CD1c-positive myeloid dendritic cell (primary cell): ENCODE data around the gene WWP2.

Source experiments
- DNase-seq: peaks from one replicate; pipeline ENCODE4 v3.0.0-alpha.2; 2016; ENCODE audit errors: extremely low spot score

WWP2 gene

GRCh38 chr16:69889295-69889964, 127.3 kb downstream of the WWP2 start:
- DNase-seq = no peak

- DNase-seq = no peak
Measured at GRCh38 chr16:69890114-69890891, 128.2 kb downstream of the WWP2 start.

GRCh38 chr16:69890892-69891282, 128.8 kb downstream of the WWP2 start:
- no peak for DNase-seq

GRCh38 chr16:69892378-69892777, 130.2 kb downstream of the WWP2 start:
- no peak for DNase-seq

GRCh38 chr16:69893106-69893505, 131.0 kb downstream of the WWP2 start:
- DNase-seq = no peak

GRCh38 chr16:69894676-69895075, 132.5 kb downstream of the WWP2 start:
- DNase-seq = no peak

- no peak for DNase-seq
Measured at GRCh38 chr16:69903865-69904415, 141.8 kb downstream of the WWP2 start.

- DNase-seq = no peak
Measured at GRCh38 chr16:69904495-69905170, 142.5 kb downstream of the WWP2 start.

GRCh38 chr16:69905171-69905555, 143.0 kb downstream of the WWP2 start:
- no peak for DNase-seq

- no peak for DNase-seq
Measured at GRCh38 chr16:69906838-69907401, 144.8 kb downstream of the WWP2 start.

- DNase-seq = no peak
Measured at GRCh38 chr16:69909043-69909442, 146.9 kb downstream of the WWP2 start.

- no peak for DNase-seq
Measured at GRCh38 chr16:69909760-69910159, 147.6 kb downstream of the WWP2 start.

- DNase-seq = no peak
Measured at GRCh38 chr16:69910964-69911363, 148.8 kb downstream of the WWP2 start.

GRCh38 chr16:69916462-69916861, 154.3 kb downstream of the WWP2 start:
- DNase-seq = no peak

GRCh38 chr16:69917311-69917710, 155.2 kb downstream of the WWP2 start:
- no peak for DNase-seq

GRCh38 chr16:69917739-69918138, 155.6 kb downstream of the WWP2 start:
- DNase-seq = no peak

GRCh38 chr16:69918241-69918640, 156.1 kb downstream of the WWP2 start:
- no peak for DNase-seq

- DNase-seq = no peak
Measured at GRCh38 chr16:69921127-69921526, 159.0 kb downstream of the WWP2 start.

GRCh38 chr16:69922200-69922599, 160.1 kb downstream of the WWP2 start:
- no peak for DNase-seq

GRCh38 chr16:69924041-69924775, 162.1 kb downstream of the WWP2 start:
- DNase-seq = no peak

- DNase-seq = no peak
Measured at GRCh38 chr16:69924777-69925191, 162.7 kb downstream of the WWP2 start.

- DNase-seq = no peak
Measured at GRCh38 chr16:69925311-69925710, 163.2 kb downstream of the WWP2 start.
